HepG2 (cell line): ENCODE measurements around the gene WDR93. TPM values are rescaled to one million over a fixed set of nuclear protein-coding genes. Genes with fewer than 3 reads are reported as not detected.

Experiments used
- ATAC-seq: fragments of 200-7000 bp; cut with Tn5 transposase; 3 replicates; pipeline ENCODE4 v1.9.1; 2020; ENCODE audit warnings: mild to moderate bottlenecking, moderate library complexity
- BruUV-seq: library from RNA; stranded (reverse); fragments of 400-500 nt; replicated peaks from 2 replicates; lab custom pipeline; 2021; lab: Mats Ljungman, UMichigan
- CTCF ChIA-PET: fragments of 300-600 bp; formaldehyde crosslinking; extraction: SDS; loops from one replicate; lab custom pipeline; 2021; ENCODE audit warnings: low total read pairs, inconsistent platforms, low intra/inter-chr PET ratio; lab: Yijun Ruan, JAX
- POLR2A ChIA-PET: fragments of 350-600 bp; sonication (Branson Sonifier 250); formaldehyde crosslinking; loops from one replicate; lab custom pipeline; 2020; ENCODE audit warnings: antibody characterized with exemption, inconsistent platforms; lab: Yijun Ruan, JAX
- DNase-seq: peaks from one replicate; pipeline ENCODE4 v3.0.0-alpha.2; 2015; ENCODE audit warnings: low spot score
- FAIRE-seq: peaks from 3 replicates; lab custom pipeline; 2011; peaks lifted over from hg19 to GRCh38; lab: Jason Lieb, UNC
- H2AFZ ChIP-seq: one replicate; pipeline ENCODE4 v1.6.1; 2011; ENCODE audit warnings: low read length, inconsistent platforms
- H3K27ac ChIP-seq: fragments of 300-600 bp; 3 replicates; pipeline ENCODE4 v1.8.0; 2011; ENCODE audit warnings: mixed run types, mild to moderate bottlenecking, mixed read lengths, low read length, inconsistent platforms; ENCODE audit not compliant: insufficient read depth; ENCODE audit errors: extremely low read length
- H3K27me3 ChIP-seq, 2 experiments: fragments of 200-600 bp in 1 of 2; 2 replicates in 1 of 2; 3 replicates in 1 of 2; pipeline versions ENCODE4 v1.6.0 to v1.8.0; 2011; ENCODE audit warnings: low read length in 2 of 2, mild to moderate bottlenecking in 2 of 2, moderate library complexity in 2 of 2, inconsistent platforms in 1 of 2; ENCODE audit not compliant: insufficient read depth in 2 of 2, control insufficient read depth in 1 of 2
- H3K36me3 ChIP-seq, 2 experiments: fragments of 200-600 bp in 1 of 2; replicated peaks in 1 of 2; 2 replicates in 1 of 2; 3 replicates in 1 of 2; pipeline versions ENCODE4 v1.5.1 to v1.8.0; 2011; ENCODE audit warnings: low read length in 2 of 2, inconsistent platforms in 1 of 2; ENCODE audit not compliant: insufficient read depth in 2 of 2, control insufficient read depth in 1 of 2
- H3K4me1 ChIP-seq: 2 replicates; pipeline ENCODE4 v1.5.1; 2012; ENCODE audit warnings: low read length, inconsistent platforms; ENCODE audit not compliant: insufficient read depth
- H3K4me2 ChIP-seq: 2 replicates; pipeline ENCODE4 v1.6.0; 2011; ENCODE audit warnings: low read depth, low read length, inconsistent platforms
- H3K4me3 ChIP-seq, 3 experiments: fragments of 200-600 bp in 1 of 3; sonication (generic), shearing (Covaris generic) in 1 of 3; replicated peaks in 1 of 3; 2 replicates each; pipeline ENCODE4 v1.5.1; 2011 to 2016; ENCODE audit warnings: low read length in 3 of 3, inconsistent platforms in 2 of 3, low read depth in 2 of 3, mild to moderate bottlenecking in 2 of 3, control low read depth in 1 of 3, mixed read lengths in 1 of 3; ENCODE audit not compliant: insufficient read depth in 1 of 3
- H3K79me2 ChIP-seq: one replicate; pipeline ENCODE4 v1.6.1; 2011; ENCODE audit warnings: low read length, inconsistent platforms; ENCODE audit not compliant: insufficient read depth
- H3K9ac ChIP-seq: 2 replicates; pipeline ENCODE4 v1.6.0; 2011; ENCODE audit warnings: mild to moderate bottlenecking, low read depth, low read length, inconsistent platforms; ENCODE audit not compliant: insufficient read depth
- H3K9me3 ChIP-seq: 2 replicates; pipeline ENCODE4 v1.5.1; 2012; ENCODE audit warnings: mild to moderate bottlenecking, low read length
- H4K20me1 ChIP-seq: 2 replicates; pipeline ENCODE4 v1.6.0; 2011; ENCODE audit warnings: inconsistent platforms, mild to moderate bottlenecking, low read length, moderate library complexity; ENCODE audit not compliant: insufficient read depth
- CENPX ChIP-seq: sonication (generic); formaldehyde crosslinking; IDR thresholded peaks from 2 replicates; pipeline ENCODE4 v1.9.0; 2021; ENCODE audit warnings: mild to moderate bottlenecking, missing genetic modification reagents, moderate library complexity
- FOXM1 ChIP-seq: sonication (generic); formaldehyde crosslinking; IDR thresholded peaks from 2 replicates; pipeline ENCODE4 v1.5.0; 2020; ENCODE audit warnings: missing genetic modification reagents
- KLF12 ChIP-seq: sonication (generic); formaldehyde crosslinking; IDR thresholded peaks from 2 replicates; pipeline ENCODE4 v1.4.0; 2020; ENCODE audit warnings: missing genetic modification reagents, borderline replicate concordance
- NCOR1 ChIP-seq: fragments of 200-600 bp; sonication (generic); IDR thresholded peaks from 2 replicates; pipeline ENCODE4 v1.7.0; 2017; ENCODE audit warnings: antibody characterized with exemption, low read length, borderline replicate concordance
- NFIC ChIP-seq: IDR thresholded peaks from 2 replicates; pipeline ENCODE4 v1.6.1; 2012; ENCODE audit warnings: mild to moderate bottlenecking, low read length, inconsistent platforms
- SOX5 ChIP-seq: IDR thresholded peaks from 2 replicates; pipeline ENCODE4 v1.6.1; 2016; ENCODE audit warnings: borderline replicate concordance
- TMF1 ChIP-seq: sonication (generic); formaldehyde crosslinking; IDR thresholded peaks from 2 replicates; pipeline ENCODE4 v1.8.1; 2022; ENCODE audit warnings: low read depth, missing genetic modification reagents
- ZEB1 ChIP-seq: IDR thresholded peaks from 2 replicates; pipeline ENCODE4 v1.6.1; 2012; ENCODE audit warnings: mild to moderate bottlenecking, low read depth, inconsistent platforms; ENCODE audit not compliant: insufficient replicate concordance
- ZFP36L2 ChIP-seq: sonication (generic); formaldehyde crosslinking; IDR thresholded peaks from 2 replicates; pipeline ENCODE4 v1.4.0; 2020; ENCODE audit warnings: missing genetic modification reagents
- ZNF20 ChIP-seq: sonication (generic); formaldehyde crosslinking; IDR thresholded peaks from 2 replicates; pipeline ENCODE4 v1.4.0; 2020; ENCODE audit warnings: mild to moderate bottlenecking, moderate library complexity, missing genetic modification reagents
- ZNF747 ChIP-seq: sonication (generic); formaldehyde crosslinking; IDR thresholded peaks from 2 replicates; pipeline ENCODE4 v1.8.1; 2023; ENCODE audit warnings: missing genetic modification reagents, mild to moderate bottlenecking, borderline replicate concordance
- whole genome bisulfite sequencing: methylation state at CpG from one replicate; pipeline ENCODE4 v1.1.6; 2017; ENCODE audit warnings: low lambda C conversion rate; 5-methylcytosine and 5-hydroxymethylcytosine counted together
- in situ Hi-C: cut with HindIII; loops from 2 replicates; pipeline ENCODE4 v1.10.0; 2017; ENCODE audit warnings: low pct_unique_long_range_greater_than_20kb; ENCODE audit not compliant: extremely low pct_ligation_motif_present
- intact Hi-C: fragments of 100-400 bp; cut with micrococcal nuclease; formaldehyde crosslinking; loops from one replicate; pipeline ENCODE4 v1.10.0; 2022; ENCODE audit not compliant: unreplicated experiment
- polyA plus RNA-seq, 8 experiments: library from polyadenylated mRNA; depleted of rRNA in 3 of 8; stranded (reverse) in 7 of 8; unstranded in 1 of 8; fragments of >200 nt; fragmentation: Illumina TruSeq in 4 of 8; extraction: Trizol in 4 of 8; gene quantifications; 2 replicates each; pipeline versions ENCODE4 v1.2.1 to v1.2.3, GENCODE V29; 2011 to 2016; ENCODE audit warnings: low read depth in 4 of 8, missing spikeins in 1 of 8, mixed read lengths in 1 of 8; ENCODE audit not compliant: insufficient read depth in 1 of 8
- total RNA-seq, 5 experiments: library from RNA; depleted of rRNA; stranded (reverse); fragments of >200 nt; fragmentation: Illumina TruSeq; extraction: Trizol; gene quantifications; 2 replicates each; pipeline ENCODE4 v1.2.3, GENCODE V29; 2016; ENCODE audit warnings: low read depth in 1 of 5
- TF ChIP-seq, protein P1 (sequence below): IDR thresholded peaks from 2 replicates; pipeline ENCODE4 v1.6.1; 2016; ENCODE audit warnings: low read depth, borderline replicate concordance
- TF ChIP-seq, protein P2 (sequence below): IDR thresholded peaks from 2 replicates; pipeline ENCODE4 v1.6.1; 2016; ENCODE audit warnings: low read depth
- TF ChIP-seq, protein P3 (sequence below): IDR thresholded peaks from 2 replicates; pipeline ENCODE4 v1.6.1; 2012; ENCODE audit warnings: low read depth, low read length, improper control_type of control experiment
- TF ChIP-seq, protein P4 (sequence below): sonication (generic); formaldehyde crosslinking; IDR thresholded peaks from 2 replicates; pipeline ENCODE4 v1.4.0; 2020; ENCODE audit warnings: missing genetic modification reagents
- TF ChIP-seq, protein P5 (sequence below): sonication (generic); formaldehyde crosslinking; IDR thresholded peaks from 2 replicates; pipeline ENCODE4 v1.9.0; 2021; ENCODE audit warnings: missing genetic modification reagents, borderline replicate concordance

The WDR93 gene
- total and polyA plus RNA-seq, 2 of the 13 experiments (the other 11 are each of a cell fraction or from before 2014, with no cell fraction given): 0.07 TPM; not detected in 1

DNA sequence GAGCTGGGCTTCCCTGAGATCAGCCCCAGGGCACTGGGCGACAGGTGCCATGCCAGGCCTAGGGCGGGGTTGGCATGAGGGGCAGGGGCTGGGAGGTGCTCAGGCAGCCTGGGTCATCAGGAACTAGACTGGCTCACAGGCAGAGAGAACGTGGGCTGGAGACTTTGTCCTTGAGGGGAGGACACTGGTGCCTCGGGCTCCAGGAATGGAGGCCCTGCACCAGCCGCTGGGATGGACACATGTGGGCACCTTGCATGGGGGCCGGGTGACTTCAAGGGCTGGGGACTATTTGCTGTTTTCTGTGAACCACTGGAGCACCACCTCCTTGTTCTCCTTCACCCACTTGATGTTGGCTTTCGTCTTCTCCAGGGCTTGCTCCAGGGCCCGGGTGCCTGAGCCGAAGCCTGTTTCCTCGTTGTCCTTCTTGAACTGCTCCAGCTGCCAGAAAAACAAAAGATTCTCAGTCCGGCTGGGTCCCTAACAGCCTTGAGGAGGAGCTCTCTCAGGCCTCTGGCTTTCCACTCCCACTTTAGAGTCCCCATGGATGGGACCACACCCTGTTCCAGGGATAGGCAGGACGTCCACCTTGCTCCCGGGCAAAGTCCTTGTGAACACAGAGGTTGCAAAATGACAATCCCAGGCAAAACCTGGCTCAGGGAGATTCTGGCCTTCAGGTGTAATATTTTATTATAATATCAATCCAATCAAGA is 94.6 kb downstream of the WDR93 start:
- Histone ChIP-seq H3K4me2 (no peak overlapping the region), H3K4me1 (peaks cover 62% of the 10 kb centered on the region), H3K36me3 (peaks cover 7 to 33% of the 10 kb centered on the region in 2 experiments), H4K20me1 (no peaks in the 10 kb centered on the region; the same call in 1 of the 2 replicates), H3K27ac (peak overlapping the region; percentile 34), H3K9me3 (no peaks in the 10 kb centered on the region), H2AFZ (no peak overlapping the region), H3K9ac (no peak overlapping the region), H3K4me3 (no peak overlapping the region), H3K79me2 (no peaks in the 10 kb centered on the region), H3K27me3 (no peaks in the 10 kb centered on the region)
- TSS peak; percentile 87 for BruUV-seq
- ChIA-PET POLR2A (interaction anchor here (0.6 to 2.1 kb wide), 3 partner anchors 10 to 108 kb away, joined by 3 to 6 read pairs (median 5); partner anchors contain the start of gene AP3S2), CTCF (no interaction called here)
- in situ Hi-C loops (no loop called here), intact Hi-C loops (no loop called here)
- FAIRE-seq (peak; percentile 96), DNase-seq (peak; percentile 85), ATAC-seq (peak; percentile 76)
- 44% methylated on average over 8 of the region's 13 CpGs for WGBS
- TF ChIP-seq ZEB1 (no peak), SOX5 (CRISPR knock-in tag) (peak; percentile 53; the same call in 1 of the 2 replicates), FOXM1 (CRISPR knock-in tag) (no peak), TMF1 (0 out of 2 replicates have a peak, but pooled peaks have one; percentile 28), ZFP36L2 (CRISPR knock-in tag) (no peak), NFIC (no peak), NCOR1 (peak; percentile 67; the same call in 1 of the 2 replicates), KLF12 (peak; percentile 56; the same call in 1 of the 2 replicates), ZNF747 (CRISPR knock-in tag) (no peak), ZNF20 (CRISPR knock-in tag) (no peak), CENPX (CRISPR knock-in tag) (no peak)
- TF ChIP-seq, protein P1, sequence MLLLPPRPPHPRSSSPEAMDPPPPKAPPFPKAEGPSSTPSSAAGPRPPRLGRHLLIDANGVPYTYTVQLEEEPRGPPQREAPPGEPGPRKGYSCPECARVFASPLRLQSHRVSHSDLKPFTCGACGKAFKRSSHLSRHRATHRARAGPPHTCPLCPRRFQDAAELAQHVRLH (CRISPR knock-in tag): no peak
- TF ChIP-seq, protein P2, sequence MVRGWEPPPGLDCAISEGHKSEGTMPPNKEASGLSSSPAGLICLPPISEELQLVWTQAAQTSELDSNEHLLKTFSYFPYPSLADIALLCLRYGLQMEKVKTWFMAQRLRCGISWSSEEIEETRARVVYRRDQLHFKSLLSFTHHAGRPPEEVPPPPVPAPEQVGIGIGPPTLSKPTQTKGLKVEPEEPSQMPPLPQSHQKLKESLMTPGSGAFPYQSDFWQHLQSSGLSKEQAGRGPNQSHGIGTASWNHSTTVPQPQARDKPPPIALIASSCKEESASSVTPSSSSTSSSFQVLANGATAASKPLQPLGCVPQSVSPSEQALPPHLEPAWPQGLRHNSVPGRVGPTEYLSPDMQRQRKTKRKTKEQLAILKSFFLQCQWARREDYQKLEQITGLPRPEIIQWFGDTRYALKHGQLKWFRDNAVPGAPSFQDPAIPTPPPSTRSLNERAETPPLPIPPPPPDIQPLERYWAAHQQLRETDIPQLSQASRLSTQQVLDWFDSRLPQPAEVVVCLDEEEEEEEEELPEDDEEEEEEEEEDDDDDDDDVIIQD (CRISPR knock-in tag): 0 out of 2 replicates have a peak, but pooled peaks have one; percentile 29
- TF ChIP-seq, protein P3, sequence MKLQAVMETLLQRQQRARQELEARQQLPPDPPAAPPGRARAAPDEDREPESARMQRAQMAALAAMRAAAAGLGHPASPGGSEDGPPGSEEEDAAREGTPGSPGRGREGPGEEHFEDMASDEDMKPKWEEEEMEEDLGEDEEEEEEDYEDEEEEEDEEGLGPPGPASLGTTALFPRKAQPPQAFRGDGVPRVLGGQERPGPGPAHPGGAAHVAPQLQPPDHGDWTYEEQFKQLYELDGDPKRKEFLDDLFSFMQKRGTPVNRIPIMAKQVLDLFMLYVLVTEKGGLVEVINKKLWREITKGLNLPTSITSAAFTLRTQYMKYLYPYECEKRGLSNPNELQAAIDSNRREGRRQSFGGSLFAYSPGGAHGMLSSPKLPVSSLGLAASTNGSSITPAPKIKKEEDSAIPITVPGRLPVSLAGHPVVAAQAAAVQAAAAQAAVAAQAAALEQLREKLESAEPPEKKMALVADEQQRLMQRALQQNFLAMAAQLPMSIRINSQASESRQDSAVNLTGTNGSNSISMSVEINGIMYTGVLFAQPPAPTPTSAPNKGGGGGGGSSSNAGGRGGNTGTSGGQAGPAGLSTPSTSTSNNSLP: no peak
- TF ChIP-seq, protein P4, sequence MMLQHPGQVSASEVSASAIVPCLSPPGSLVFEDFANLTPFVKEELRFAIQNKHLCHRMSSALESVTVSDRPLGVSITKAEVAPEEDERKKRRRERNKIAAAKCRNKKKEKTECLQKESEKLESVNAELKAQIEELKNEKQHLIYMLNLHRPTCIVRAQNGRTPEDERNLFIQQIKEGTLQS (CRISPR knock-in tag): no peak
- TF ChIP-seq, protein P5, sequence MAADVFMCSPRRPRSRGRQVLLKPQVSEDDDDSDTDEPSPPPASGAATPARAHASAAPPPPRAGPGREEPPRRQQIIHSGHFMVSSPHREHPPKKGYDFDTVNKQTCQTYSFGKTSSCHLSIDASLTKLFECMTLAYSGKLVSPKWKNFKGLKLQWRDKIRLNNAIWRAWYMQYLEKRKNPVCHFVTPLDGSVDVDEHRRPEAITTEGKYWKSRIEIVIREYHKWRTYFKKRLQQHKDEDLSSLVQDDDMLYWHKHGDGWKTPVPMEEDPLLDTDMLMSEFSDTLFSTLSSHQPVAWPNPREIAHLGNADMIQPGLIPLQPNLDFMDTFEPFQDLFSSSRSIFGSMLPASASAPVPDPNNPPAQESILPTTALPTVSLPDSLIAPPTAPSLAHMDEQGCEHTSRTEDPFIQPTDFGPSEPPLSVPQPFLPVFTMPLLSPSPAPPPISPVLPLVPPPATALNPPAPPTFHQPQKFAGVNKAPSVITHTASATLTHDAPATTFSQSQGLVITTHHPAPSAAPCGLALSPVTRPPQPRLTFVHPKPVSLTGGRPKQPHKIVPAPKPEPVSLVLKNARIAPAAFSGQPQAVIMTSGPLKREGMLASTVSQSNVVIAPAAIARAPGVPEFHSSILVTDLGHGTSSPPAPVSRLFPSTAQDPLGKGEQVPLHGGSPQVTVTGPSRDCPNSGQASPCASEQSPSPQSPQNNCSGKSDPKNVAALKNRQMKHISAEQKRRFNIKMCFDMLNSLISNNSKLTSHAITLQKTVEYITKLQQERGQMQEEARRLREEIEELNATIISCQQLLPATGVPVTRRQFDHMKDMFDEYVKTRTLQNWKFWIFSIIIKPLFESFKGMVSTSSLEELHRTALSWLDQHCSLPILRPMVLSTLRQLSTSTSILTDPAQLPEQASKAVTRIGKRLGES (CRISPR knock-in tag): no peak
